ENCODE measurements around the gene ARTN.

Gene ARTN, protein sequence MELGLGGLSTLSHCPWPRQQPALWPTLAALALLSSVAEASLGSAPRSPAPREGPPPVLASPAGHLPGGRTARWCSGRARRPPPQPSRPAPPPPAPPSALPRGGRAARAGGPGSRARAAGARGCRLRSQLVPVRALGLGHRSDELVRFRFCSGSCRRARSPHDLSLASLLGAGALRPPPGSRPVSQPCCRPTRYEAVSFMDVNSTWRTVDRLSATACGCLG

DNA sequence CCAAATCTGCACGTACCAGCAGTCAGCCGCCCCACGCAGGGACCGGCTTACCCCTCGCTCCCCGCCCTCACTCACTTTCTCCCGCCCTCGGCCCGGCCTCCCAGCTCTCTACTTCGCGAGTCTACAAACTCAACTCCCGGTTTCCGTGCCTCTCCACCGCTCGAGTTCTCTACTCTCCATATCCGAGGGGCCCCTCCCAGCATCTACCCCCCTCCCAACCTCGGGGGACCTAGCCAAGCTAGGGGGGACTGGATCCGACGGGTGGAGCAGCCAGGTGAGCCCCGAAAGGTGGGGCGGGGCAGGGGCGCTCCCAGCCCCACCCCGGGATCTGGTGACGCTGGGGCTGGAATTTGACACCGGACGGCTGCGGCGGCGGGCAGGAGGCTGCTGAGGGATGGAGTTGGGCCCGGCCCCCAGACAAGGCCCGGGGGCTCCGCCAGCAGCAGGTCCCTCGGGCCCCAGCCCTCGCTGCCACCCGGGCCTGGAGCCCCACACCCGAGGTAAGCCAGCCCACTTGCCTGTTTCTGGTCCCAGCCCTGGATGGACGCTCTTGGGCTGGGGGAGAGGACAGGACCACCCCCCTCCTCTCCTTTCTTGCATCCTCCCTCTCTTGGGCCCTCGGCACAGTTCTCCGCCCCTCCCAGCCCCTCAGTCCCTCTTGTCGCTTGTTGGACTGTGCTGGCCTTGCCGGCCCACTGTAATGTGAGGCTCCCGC lies at the start of gene ARTN:
TSS of gene ARTN (plus strand) at position 416 of the 715 bp plus-strand sequence. CDS start 1,856 bp downstream, outside the sequence.
- DNase-seq (ENCODE audit: low read depth, low spot score): no peak

DNA sequence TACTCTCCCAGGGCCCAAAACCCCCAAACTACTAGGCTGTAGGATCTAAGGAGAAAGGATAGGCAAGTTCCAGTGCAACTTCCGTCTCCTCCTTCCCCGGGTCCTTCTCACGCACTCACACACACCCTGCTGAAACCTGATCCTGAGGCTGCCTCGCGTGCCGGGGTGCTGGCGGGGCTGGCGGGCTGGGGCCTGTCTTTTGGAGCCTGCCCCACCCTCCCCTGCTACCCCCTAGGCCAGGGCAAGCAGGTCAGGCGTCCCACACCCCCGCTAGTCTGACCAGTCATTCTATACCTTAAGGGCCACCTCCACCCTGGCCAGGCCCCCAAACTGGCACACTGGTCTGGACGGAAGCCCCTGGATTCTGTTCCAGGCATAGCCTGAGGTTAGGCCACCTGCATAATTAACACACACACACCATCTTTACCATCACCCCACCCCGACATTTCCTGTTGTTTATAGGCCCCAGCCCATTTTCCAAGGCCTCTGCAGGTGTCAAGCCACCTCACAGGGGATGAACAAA lies 48.3 kb upstream of the ARTN start:
- DNase-seq (ENCODE audit: low read depth, low spot score): peak; percentile 45

DNA sequence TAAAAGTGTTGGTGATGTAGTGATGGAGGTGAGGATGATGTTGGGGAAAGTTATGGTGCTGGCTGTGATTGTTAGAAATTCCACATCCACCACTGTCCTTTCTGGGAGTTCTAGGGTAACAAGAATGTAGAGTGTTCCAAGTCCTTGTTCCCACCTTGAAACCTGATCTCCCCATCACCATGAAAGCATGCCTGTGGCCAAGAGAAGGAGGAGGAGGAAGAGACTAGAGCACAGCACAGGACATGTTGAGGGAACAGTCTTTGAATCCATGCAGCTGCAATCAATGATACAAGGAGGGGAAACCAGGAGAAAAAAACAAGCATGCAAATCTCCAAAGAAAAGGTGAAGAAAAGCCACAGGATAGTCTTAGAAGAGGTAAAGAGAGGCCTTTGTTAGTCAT lies 45.9 kb upstream of the ARTN start:
- DNase-seq (ENCODE audit: low read depth, low spot score): no peak

DNA sequence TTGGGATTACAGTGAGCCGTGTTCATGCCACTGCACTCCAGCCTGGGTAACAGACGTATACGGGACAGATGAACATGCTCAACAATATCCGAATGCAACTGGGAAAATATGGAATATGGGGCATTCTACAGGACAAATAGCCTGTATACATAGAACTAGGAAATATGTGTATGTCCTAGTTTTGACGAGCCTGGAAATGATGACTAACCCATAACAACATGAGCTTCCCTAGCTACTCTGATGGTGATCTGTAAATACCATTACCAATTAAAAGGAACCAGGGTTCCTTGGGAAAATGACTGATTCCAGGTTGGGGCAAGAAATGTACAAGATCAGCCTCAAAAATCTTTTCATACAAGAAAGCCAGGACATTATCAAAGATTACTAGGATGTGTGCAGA lies 42.8 kb upstream of the ARTN start:
- DNase-seq (ENCODE audit: low read depth, low spot score): no peak

DNA sequence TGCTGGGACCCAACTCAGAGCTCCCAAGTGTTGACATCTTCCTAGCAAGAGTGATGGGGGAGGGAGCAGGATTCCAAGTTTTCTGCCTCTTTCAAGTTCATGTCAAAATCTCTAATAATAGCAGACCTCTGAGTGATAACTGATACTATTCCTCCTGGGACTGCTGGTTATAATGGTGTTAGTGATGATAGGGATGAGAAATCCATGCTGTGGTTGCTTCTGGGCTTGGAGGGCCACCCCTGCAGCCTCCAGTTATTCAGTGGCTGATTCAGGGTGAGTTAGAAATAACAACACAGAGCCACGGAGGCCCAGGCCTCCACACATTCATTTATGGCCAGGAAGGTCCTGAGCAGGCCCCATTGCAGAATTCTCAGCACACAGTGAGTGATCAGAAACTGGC lies 40.6 kb upstream of the ARTN start:
- no peak for DNase-seq (ENCODE audit: low read depth, low spot score)

DNA sequence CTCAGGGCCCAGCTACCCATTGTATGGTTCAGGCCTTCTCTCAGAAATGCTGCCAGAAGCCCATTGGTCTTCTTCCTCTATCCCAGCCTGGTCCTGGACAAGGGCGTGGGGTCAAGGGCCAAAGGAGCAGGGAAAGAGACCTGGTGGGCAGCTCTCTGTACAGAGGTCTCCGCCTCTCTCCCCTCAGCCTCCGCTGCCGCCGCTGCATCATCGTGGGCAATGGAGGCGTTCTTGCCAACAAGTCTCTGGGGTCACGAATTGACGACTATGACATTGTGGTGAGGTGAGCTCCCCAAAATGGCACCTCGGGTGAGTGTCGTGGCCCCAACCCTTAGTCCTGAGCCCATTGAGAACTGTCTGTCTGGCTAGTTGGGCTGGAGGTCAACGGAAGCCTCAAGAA lies 34.6 kb upstream of the ARTN start:
- no peak for DNase-seq (ENCODE audit: low read depth, low spot score)

DNA sequence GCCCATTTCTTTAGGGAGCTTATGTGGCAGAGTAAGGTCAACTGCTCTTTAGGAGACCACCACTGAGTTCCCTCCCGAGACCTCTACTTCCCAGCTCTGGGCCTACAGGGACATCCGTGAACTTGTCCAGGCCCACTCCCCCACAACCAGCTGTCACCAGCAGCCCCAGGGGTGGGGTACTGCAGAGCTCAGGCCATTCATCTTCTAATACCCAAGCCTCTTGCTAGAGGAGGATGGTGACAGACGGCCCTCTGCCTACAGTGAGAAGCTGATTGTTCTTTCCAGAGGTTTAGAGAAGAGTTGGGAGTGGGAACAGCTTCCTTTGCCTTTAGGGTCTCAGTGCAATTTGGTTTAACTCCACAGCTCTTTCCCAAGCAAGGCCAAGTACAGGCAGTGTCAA lies 33.2 kb upstream of the ARTN start:
- no peak for DNase-seq (ENCODE audit: low read depth, low spot score)

DNA sequence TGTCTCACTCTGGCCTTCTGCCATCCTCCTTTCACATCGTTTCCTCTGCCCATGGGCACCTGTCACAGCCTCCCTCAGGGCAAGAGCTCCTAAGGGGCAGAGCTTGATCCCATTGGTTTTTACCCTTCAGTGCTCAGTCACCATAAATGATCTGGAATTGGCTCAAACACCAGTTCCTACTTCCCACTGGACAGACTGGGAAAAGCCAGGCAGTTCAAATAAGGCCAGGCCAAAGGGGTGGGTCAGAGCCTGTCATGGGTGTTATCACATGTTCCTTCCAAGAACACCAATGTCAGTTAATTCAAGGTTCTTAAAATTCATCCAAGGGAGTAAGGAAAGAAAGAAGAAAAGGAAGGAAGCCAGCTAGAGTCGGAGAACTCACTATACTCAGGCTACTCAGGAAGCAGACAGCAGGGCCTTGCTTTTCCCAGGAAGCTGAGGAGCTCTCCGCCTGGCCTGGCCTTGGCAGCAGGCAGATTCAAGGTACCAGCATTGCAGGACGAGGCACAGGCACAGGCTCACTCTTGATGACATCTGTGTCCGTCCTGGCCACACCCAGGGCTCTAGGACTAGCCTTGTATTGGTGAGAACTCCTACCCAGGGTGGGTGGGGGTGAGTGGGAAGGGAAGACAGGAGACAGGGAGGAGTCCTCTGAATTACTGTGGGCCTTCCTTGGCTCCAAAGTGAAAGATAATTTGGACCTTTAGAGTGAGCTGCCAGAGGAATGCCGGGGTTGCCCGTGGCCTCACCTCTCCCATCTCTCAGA lies 32.2 kb upstream of the ARTN start:
- DNase-seq (ENCODE audit: low read depth, low spot score): no peak

DNA sequence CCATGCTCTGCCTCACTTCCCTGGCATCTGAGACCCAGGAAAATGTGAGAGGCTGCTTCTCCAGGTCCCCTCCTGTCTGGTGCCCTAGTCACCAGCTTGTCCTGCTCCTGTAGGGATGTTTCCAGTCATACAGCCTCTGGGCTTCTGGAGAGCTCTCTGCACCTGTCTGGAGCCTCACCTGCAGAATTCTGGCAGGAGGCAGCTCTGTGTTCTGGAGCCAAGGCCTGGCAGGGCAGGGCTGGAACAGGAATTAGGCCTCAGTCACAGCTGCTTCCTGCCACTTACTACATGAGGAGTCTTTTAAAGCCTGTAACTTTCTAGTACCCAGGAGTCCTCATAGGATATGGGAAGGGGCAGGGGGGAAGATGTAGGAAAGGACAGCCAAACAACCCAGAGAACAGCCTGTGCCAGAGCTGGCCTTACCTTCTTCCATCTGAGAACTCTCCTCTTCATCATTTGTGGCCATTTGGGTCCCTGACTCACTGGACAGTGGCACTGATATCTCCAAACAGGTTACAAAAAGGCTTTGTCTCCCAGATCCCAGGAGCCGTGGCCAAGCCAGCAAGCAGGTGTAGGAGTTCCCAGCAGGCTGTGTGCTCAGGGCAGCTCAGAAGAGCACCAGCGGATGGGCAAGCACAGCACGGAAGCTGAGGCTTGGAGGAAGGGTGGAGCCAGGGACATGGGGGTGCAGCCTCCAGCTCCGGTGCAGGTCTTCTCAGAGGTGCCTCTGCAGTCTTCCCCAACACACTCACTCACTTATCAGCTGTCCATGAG lies 31.4 kb upstream of the ARTN start:
- DNase-seq (ENCODE audit: low read depth, low spot score): no peak

DNA sequence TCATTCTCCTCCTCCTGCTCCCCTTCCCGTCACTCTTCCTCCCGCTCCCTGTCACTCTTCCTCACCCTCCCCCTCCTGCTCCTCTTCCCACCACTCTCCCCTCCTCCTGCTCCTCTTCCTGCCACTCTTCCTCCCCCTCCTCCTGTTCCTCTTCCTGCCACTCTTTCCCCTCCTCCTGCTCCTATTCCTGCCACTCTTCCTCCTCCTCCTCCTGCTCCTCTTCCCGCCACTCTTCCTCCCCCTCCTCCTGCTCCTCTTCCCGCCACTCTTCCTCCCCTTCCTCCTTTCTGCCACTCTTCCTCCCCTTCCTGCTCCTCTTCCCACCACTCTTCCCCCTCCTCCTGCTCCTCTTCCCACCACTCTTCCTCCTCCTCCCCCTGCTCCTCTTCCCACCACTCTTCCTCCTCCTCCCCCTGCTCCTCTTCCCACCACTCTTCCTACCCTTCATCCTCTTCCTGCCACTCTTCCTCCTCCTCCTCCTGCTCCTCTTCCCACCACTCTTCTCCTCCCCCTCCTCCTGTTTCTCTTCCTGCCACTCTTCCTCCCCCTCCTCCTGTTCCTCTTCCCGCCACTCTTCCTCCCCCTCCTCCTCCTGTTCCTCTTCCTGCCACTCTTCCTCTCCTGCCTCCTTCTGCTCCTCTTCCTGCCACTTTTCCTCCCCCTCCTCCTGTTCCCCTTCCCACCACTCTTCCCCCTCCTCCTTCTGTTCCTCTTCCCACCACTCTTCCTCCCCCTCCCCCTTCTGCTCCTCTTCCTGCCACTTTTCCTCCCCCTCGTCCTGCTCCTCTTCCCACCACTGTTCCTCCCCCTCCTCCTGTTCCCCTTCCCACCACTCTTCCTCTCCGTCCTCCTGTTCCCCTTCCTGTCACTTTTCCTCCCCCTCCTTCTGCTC lies 28.7 kb upstream of the ARTN start:
- no peak for DNase-seq (ENCODE audit: low read depth, low spot score)

DNA sequence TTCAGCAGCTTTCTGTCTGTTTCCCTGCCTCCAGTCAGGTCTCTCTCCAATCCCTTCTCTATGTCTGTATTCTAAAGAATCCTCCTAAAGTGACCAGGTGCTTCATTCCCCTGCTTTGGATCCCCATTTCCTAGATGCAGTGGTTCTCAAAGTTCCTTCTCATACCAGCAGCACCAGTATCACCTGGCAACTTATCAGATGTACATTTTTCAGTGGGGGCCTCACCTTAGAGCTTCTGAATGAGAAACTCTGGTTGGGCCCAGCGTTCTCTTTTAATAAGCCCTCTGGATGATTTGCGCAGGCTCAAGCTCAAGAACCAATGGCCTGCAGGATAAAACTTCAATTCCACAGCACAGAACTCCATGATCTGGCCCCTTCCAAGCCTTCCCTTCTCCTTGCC lies 25.4 kb upstream of the ARTN start:
- no peak for DNase-seq (ENCODE audit: low read depth, low spot score)

DNA sequence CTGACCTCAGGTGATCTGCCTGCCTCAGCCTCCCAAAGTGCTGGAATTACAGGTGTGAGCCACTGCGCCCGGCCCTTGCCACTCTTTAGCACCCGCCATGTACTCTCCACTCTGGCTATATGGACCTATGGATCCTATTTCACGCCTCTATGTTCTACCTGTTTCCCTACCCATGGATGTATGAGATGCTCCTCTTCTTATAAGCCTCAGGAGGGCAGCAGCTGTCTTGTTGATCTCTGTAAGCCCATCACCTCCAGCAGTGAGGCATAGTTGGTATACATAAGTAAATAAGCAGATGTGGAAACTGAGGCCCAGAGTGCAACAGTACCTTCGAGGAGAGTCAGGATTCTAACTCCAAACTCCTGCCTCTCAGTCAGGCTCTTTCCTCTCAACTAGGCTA lies 24.7 kb upstream of the ARTN start:
- DNase-seq (ENCODE audit: low read depth, low spot score): no peak

DNA sequence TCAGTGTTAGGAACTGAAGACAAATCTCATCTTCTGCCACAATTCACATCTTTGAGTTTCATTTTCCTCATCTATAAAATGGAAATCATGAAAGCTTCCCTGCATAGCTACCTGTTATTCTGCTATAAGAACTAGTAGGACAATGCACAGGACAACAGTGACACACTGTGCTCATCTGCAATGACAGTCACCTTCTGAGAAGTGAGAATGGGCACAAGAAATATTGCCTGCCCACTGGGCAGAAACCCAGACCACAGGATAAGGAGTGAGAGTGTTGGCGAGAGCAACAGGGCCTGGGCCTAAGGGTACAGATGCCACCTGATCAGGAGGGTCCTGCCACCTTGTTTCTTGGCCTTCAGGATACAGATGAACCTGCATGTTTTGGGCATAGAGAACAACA lies 23.3 kb upstream of the ARTN start:
- DNase-seq (ENCODE audit: low read depth, low spot score): no peak

DNA sequence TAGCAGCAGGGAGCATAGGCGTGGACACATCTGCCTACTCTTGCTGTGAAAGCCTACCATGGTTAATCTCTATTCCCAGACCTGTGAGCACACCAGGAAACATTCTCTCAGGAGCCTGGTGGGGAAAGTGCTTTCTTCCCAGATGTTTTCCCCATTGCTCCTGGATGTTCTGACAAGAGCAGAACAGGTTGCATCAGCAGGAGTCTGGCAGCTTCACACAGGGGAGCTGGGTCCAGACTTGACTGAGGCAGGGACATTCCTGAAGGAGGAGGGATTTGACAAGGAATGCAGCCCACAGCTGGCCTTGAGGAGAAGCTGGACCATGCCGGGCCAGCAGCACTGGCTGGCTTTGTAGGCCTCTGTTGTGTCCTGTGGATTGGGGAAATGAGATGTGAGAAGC lies 21.0 kb upstream of the ARTN start:
- DNase-seq (ENCODE audit: low read depth, low spot score): no peak

DNA sequence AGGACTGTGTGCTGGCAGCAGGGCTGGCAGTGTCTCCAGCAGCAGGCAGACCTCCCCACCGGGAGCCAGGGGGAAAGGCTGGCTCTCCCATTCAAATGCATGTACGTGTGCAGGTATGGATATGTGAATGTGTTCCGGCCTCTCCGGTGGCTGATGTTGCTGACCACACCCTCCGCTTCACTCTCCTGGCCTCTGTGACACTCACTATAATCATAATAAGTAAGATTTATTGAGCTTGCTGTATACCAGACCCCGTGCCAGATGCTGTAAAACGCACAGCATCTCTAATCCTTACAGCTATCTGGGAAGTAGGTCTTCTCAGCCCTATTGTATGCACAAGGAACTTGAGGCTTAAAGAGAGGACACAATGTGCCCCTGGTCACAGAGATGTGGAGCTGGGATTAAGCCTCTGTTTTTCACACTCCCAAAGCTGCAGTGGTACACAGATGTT lies 20.5 kb upstream of the ARTN start:
- no peak for DNase-seq (ENCODE audit: low read depth, low spot score)

DNA sequence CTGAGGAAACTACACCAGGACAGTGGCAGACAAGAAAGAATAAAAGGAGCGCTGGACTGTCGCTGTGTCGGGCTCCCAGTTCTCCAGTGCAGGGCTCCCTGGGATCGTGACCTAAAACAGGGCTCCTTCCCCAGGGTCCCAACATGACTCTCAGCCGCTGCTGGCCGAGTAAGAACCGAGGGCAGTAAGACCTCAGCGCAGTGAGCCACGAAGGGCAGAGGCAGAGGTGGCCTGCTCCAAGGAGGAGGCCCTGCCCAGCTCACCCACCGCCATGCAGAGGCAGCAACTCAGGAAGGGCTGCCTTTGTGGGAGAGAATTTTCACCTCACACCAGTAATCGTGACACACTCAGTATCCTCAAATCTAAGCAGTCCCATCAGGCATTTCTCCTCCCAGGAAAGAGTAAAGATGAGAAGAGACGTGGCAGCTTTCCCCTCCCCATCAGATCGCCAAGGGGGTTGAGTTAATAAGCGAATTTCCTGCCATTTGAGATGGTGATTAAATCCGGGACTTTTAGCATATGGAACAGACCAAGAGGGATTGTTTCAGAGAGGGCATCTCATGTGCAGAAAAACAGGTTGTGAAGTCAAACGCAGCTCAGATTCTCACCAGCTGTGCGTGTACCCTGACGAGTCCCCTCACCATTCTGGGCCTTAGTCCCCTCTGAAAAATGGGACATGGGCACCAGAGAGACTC lies 19.8 kb upstream of the ARTN start:
- no peak for DNase-seq (ENCODE audit: low read depth, low spot score)

DNA sequence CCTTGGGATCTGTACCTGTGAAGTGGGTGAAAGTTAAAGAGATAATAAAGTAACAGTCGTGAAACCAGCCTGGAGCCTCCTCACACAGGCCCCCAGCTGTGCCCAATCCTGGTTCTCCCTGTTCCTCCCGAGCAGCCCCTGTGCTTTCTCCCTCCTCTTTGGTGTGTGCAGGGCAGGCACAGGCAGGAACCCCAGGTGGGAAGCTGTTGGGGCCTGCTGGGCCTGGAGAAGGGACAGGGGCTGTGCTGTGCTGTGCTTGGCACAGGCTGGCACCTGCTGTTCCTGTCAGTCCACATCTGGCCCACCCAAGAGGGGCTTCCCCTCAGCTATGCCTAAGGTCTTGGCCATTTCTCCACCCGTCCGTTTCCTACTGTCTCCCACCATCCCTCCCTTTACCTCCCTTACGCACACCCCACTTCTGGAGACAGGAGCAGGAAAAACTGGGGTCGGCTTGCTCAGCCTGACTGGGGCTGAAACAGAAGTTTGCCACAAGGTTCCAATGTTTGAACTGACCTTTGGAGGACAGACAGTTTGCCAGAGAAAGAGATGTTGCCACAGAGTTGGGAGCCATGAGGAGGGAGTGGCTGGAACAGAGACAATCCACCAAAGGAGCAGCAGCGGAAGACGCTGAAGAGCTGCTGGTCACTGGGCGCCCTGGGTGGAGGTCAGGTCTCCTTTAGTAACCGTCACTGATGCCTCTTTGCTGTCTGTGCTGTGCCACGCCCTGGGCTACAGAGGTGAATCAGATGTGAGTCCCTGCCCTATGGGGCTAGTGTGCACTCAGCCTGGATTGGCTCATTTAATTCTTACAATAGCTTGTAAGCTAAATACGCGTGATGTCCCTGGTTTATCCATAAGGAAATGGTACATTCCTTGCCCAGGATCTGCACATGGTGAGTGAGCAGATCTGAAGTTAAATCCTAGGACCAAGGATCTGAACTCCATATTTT lies 18.8 kb upstream of the ARTN start:
- no peak for DNase-seq (ENCODE audit: low read depth, low spot score)

DNA sequence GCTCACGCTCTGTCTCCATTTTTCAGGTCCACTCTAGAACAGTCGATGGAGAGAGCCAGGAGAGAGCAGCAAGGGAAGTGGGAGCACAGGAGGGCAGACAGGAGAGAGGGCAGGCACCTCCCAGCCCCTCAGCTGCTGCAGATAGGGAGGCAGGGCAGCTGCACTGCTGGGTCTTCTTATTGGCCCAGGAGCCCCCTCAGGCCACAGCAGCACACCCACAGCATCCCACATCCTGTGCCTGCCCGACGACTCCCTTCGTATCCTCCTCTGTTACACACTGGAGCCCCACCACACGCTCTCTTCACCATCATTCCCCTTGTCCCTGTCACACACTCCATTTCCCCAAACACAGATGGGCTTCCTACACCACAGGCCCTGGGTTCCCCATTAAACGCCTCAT lies 13.7 kb upstream of the ARTN start:
- DNase-seq (ENCODE audit: low read depth, low spot score): no peak

DNA sequence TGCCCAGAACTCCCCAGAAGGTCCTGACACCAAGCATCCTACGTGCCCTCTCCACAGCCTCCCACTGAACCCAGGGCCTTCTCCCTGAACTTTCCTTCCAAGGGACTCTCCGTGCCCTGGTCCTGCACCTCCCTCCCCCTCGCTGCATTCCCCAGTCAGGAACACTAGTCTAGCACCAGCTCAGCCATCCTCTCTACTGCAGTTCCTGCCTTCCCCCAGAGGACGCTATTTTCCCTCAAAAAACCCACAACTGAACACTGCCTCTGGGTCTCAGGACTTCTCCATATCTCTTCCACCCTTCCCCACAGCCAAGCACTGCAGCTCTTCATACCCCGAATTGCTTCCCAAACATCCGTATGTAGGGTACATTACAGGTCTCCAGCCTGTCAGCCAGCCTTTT lies 12.6 kb upstream of the ARTN start:
- no peak for DNase-seq (ENCODE audit: low read depth, low spot score)

All from iPS DF 19.7 (cell line).